GM10266 (cell line): ENCODE measurements around the gene HCFC1.
A peak's percentile ranks its signal among the peaks of the same experiment; 100 is the strongest.

Experiments used
- DNase-seq: peaks from one replicate; pipeline ENCODE4 v3.0.0; 2012; ENCODE audit errors: extremely low spot score
- CTCF ChIP-seq: IDR thresholded peaks from 2 replicates; pipeline ENCODE4 v1.5.1; 2012; ENCODE audit warnings: mild to moderate bottlenecking, low read depth; ENCODE audit not compliant: control insufficient read depth, insufficient read depth; ENCODE audit errors: missing control alignments

The HCFC1 gene

DNA sequence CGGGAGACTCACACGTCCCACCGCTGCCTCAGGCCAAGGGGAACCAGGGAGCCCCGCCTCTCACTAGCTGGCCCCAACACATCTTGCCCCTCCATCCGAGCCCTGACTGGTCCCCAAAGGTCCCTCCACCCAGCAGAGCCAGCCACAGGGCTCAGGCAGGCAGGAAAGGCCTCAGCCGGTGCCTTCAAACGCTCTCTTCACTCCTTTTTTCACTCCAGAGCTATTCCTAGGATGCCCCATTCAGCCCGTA is 44.0 kb downstream of the HCFC1 start:
- no peak for TF ChIP-seq CTCF
- DNase-seq, result no peak

DNA sequence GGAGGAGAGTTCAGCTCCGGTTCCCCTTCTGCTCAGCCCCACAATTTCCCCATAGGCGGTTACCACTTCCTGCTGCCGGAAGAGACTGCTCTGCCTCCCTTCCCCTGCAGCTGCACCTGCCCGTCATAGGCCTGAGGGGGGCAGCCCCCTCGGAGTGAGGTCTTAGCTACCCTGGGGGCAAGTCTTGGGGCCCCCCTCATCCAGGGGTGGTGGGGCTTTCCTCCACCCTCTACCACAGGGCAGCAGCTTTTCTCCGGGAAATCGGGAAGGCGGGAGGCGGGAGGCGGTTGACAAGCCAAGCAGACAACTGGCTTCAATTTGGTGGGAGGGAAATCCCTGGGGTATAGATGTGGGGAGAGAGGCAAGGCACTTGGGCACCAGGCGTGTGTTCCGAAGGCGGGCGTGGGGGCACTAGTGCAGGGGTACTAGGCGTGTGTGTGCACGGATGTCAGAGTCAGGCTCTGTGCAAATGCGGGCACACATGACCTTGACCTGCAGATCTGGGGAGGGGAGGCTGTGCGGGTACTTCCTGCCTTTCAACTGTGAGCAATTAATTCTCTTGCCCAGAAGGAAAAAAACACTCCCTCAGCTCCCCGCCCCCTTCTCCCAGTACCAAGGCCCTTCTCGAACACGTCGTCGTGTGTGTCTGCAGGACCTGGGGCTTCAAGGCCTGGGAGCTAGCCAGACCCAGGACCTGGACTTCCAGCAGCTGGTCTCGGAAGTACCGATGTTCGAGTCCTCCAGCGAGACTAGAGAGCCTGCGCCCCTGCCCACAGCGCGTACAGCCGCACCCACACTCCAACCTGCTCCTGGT is 44.6 kb downstream of the HCFC1 start:
- DNase-seq, result peak; percentile 87
- TF ChIP-seq CTCF, result no peak

GRCh38 chrX:153926552-153926857 is 45.1 kb downstream of the HCFC1 start:
- DNase-seq, result no peak
- TF ChIP-seq CTCF, result no peak

DNA sequence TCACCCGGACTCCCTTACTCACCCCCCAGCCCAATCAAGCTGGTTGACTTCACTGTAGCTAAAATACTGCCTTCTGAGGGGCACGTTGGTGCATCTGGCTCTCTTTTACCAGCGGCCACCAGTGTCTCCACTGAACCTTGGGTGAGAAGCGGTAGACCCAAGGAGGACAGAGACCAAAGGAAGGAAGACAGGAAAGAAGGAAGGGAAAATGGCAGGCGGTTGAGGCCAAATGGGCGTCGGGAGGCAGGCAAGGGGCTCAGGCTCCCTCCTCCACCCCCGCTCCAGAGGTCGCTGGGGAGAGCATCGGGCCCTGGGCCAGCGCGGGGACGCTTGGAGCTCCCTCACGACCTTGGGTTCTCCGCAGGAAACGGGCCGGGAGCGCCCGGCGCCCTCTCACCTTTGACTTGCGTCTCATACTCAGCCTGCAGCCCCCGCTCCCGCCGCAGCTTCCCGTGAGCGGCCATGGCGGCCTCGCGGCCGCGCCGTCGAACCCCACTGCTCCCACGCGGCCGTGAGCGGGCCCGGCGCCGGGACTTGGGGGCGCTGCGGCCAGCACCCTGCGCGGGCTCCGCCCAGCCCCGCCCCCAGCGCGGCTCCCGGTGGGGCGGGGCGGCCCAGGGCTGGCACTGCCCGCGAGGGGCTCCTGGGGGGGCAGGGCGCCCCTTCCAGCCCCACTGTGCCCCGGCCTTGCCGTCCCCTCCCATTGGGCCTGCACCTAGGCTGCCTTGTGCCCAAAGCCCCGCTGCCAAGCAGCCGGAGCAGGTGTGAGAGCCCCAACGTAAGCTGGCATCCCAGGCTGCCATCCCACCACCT is 45.7 kb downstream of the HCFC1 start, which contains the start of gene ARHGAP4:
ARHGAP4 (minus strand) TSS at position 526 of the 813 bp plus-strand sequence; CDS start at position 464, 62 bp downstream.
- peak; percentile 25 for TF ChIP-seq CTCF
- DNase-seq, result peak; percentile 61

DNA sequence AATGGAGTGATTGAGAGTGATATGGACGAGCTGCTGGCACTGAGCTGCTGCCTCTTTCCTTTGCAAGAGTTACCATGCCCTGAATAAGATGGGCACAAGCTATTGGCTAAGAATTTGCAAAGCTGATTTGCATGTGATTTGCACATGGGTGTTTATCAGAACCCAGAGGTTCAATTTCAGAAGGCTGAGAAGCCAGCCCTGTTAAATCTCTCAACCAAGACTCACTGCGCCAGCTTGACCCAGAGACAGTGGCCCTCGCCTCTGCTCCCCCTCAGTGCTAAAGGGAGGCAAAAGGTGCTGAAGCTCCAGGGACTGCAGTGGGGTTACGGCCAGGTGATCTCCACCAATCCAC is 46.3 kb downstream of the HCFC1 start:
- no peak for TF ChIP-seq CTCF
- DNase-seq, result no peak

GRCh38 chrX:153924149-153924861 is 47.3 kb downstream of the HCFC1 start:
- peak; percentile 37 for TF ChIP-seq CTCF
- DNase-seq, result peak; percentile 49
